Panc1 (cell line): ENCODE data around the gene C9orf43. TPM values are rescaled to one million over a fixed set of nuclear protein-coding genes. Genes with fewer than 3 reads are reported as not detected.

Source experiments
- ATAC-seq: fragments of 200-7000 bp; cut with Tn5 transposase; 2 replicates; pipeline ENCODE4 v1.9.1; 2020; ENCODE audit warnings: mild to moderate bottlenecking, moderate library complexity
- BruUV-seq: library from RNA; stranded (reverse); fragments of 400-500 nt; replicated peaks from 2 replicates; lab custom pipeline; 2021; lab: Mats Ljungman, UMichigan
- CTCF ChIA-PET: fragments of 300-600 bp; sonication (Branson Sonifier 250); formaldehyde crosslinking; loops from one replicate; lab custom pipeline; 2022; ENCODE audit warnings: antibody characterized with exemption; lab: Charles Lee
- POLR2A ChIA-PET: fragments of 300-600 bp; sonication (Branson Sonifier 250); formaldehyde crosslinking; loops from one replicate; lab custom pipeline; 2022; ENCODE audit warnings: antibody characterized with exemption; lab: Charles Lee
- DNase-seq: peaks from one replicate; pipeline ENCODE4 v3.0.0-alpha.2; 2010; ENCODE audit warnings: low read depth, low spot score
- H3K27ac ChIP-seq: 2 replicates; pipeline ENCODE4 v1.5.1; 2011; ENCODE audit warnings: mild to moderate bottlenecking, low read length, inconsistent platforms
- H3K27me3 ChIP-seq: fragments of 200-500 bp; sonication (Bioruptor generic); 2 replicates; pipeline ENCODE4 v1.6.0; 2014; ENCODE audit warnings: low read length, inconsistent platforms; ENCODE audit not compliant: control insufficient read depth, insufficient read depth
- H3K36me3 ChIP-seq: fragments of 200-500 bp; sonication (Bioruptor generic); 2 replicates; pipeline ENCODE4 v1.5.1; 2014; ENCODE audit warnings: inconsistent platforms, mild to moderate bottlenecking, low read length, moderate library complexity; ENCODE audit not compliant: control insufficient read depth, insufficient read depth
- H3K4me1 ChIP-seq: 2 replicates; pipeline ENCODE4 v1.5.1; 2011; ENCODE audit warnings: inconsistent platforms, mild to moderate bottlenecking, low read length, moderate library complexity; ENCODE audit not compliant: control insufficient read depth, insufficient read depth
- H3K4me3 ChIP-seq, 2 experiments: 2 replicates each; pipeline ENCODE4 v1.5.1; 2011 to 2012; ENCODE audit warnings: low read depth in 2 of 2, low read length in 2 of 2, mild to moderate bottlenecking in 2 of 2, inconsistent platforms in 1 of 2, moderate library complexity in 1 of 2
- H3K9me3 ChIP-seq: fragments of 200-500 bp; sonication (Bioruptor generic); 2 replicates; pipeline ENCODE4 v1.5.1; 2014; ENCODE audit warnings: low read depth, mild to moderate bottlenecking, inconsistent platforms, low read length, moderate library complexity; ENCODE audit not compliant: control insufficient read depth, insufficient read depth
- CTCF ChIP-seq: fragments of 450-650 bp; IDR thresholded peaks from 2 replicates; pipeline ENCODE4 v1.5.1; 2017; ENCODE audit warnings: mild to moderate bottlenecking
- POLR2AphosphoS5 ChIP-seq: IDR thresholded peaks from 2 replicates; pipeline ENCODE4 v1.6.1; 2012; ENCODE audit warnings: mild to moderate bottlenecking, low read depth, low read length, moderate library complexity
- SIN3A ChIP-seq: IDR thresholded peaks from 2 replicates; pipeline ENCODE4 v1.6.1; 2012; ENCODE audit warnings: low read depth, mild to moderate bottlenecking, low read length, moderate library complexity, borderline replicate concordance; ENCODE audit not compliant: insufficient read depth
- TCF7L2 ChIP-seq: IDR thresholded peaks from 2 replicates; pipeline ENCODE4 v1.6.1; 2011; ENCODE audit warnings: mild to moderate bottlenecking, low read depth, low read length, inconsistent platforms
- in situ Hi-C: cut with HindIII; loops from 2 replicates; pipeline ENCODE4 v1.10.0; 2016; ENCODE audit warnings: low sequenced_read_pairs, low pct_unique_long_range_greater_than_20kb
- intact Hi-C: fragments of 100-400 bp; cut with micrococcal nuclease; formaldehyde crosslinking; loops from one replicate; pipeline ENCODE4 v1.10.0; 2022; ENCODE audit not compliant: unreplicated experiment
- total RNA-seq: library from RNA; stranded (reverse); gene quantifications from one replicate; pipeline ENCODE4 v1.2.1, GENCODE V29; 2021; ENCODE audit not compliant: unreplicated experiment
- TF ChIP-seq, protein P1 (sequence below), 2 experiments: IDR thresholded peaks; 2 replicates each; pipeline ENCODE4 v1.6.1; 2011 to 2012; ENCODE audit warnings: low read depth in 2 of 2, control low read depth in 1 of 2, low read length in 1 of 2, mild to moderate bottlenecking in 1 of 2, moderate library complexity in 1 of 2; ENCODE audit not compliant: insufficient read depth in 1 of 2

The C9orf43 gene
- total RNA-seq, 1 experiment from 2014 or later: 1.2 TPM

DNA sequence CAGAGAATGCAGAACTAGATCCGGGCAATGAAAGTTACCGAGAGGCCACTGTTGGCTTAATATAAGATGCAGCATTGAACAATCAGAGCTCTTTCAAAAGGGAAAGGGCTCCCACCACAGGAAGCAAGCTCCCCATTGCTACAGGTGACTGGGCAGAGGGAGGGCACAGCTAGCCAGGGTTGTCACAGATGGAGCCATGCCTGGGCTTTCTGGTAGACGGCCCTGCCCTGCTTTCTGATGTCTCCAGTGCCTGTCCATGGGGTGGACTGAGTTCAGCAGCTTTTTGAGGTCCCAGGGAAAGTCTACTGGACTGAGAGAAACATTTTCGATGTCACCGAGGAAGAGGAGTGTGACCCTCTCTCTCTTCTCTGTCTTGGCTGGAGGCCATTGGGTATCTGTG lies 67.1 kb downstream of the C9orf43 start:
- in situ Hi-C loops (no loop called here), intact Hi-C loops (no loop called here)
- no peak for TF ChIP-seq POLR2AphosphoS5
- TF ChIP-seq, protein P1, sequence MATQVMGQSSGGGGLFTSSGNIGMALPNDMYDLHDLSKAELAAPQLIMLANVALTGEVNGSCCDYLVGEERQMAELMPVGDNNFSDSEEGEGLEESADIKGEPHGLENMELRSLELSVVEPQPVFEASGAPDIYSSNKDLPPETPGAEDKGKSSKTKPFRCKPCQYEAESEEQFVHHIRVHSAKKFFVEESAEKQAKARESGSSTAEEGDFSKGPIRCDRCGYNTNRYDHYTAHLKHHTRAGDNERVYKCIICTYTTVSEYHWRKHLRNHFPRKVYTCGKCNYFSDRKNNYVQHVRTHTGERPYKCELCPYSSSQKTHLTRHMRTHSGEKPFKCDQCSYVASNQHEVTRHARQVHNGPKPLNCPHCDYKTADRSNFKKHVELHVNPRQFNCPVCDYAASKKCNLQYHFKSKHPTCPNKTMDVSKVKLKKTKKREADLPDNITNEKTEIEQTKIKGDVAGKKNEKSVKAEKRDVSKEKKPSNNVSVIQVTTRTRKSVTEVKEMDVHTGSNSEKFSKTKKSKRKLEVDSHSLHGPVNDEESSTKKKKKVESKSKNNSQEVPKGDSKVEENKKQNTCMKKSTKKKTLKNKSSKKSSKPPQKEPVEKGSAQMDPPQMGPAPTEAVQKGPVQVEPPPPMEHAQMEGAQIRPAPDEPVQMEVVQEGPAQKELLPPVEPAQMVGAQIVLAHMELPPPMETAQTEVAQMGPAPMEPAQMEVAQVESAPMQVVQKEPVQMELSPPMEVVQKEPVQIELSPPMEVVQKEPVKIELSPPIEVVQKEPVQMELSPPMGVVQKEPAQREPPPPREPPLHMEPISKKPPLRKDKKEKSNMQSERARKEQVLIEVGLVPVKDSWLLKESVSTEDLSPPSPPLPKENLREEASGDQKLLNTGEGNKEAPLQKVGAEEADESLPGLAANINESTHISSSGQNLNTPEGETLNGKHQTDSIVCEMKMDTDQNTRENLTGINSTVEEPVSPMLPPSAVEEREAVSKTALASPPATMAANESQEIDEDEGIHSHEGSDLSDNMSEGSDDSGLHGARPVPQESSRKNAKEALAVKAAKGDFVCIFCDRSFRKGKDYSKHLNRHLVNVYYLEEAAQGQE (IDR thresholded peaks at IDR 0.05; ENCODE audit: insufficient read depth in 1 of 2, low read depth in 2 of 2, low read length in 1 of 2): no peak
- TF ChIP-seq TCF7L2: no peak
- no peak for TF ChIP-seq SIN3A
- TF ChIP-seq CTCF: no peak
- Histone ChIP-seq H3K4me1 (no peaks in the 10 kb centered on the region), H3K9me3 (no peaks in the 10 kb centered on the region), H3K36me3 (no peaks in the 10 kb centered on the region), H3K27me3 (no peaks in the 10 kb centered on the region), H3K27ac (no peak overlapping the region), H3K4me3 (no peak overlapping the region)
- ChIA-PET CTCF (interaction anchor here (0.6 kb wide), 1 partner anchor 342 kb away, joined by 3 read pairs; no protein-coding TSS in a partner anchor), POLR2A (no interaction called here)
- no TSS peak for BruUV-seq
- DNase-seq (no peak), ATAC-seq (no peak)

- intact Hi-C loops: no loop called here
- ATAC-seq (no peak), DNase-seq (no peak)
- in situ Hi-C loops: no loop called here
- H3K27ac ChIP-seq: no peak overlapping the region
- TF ChIP-seq TCF7L2 (no peak), SIN3A (no peak)
- TF ChIP-seq, protein P1 (IDR thresholded peaks at IDR 0.05; ENCODE audit: insufficient read depth in 1 of 2, low read depth in 2 of 2, low read length in 1 of 2): no peak
- no peaks in the 10 kb centered on the region for H3K36me3 ChIP-seq
- CTCF ChIA-PET: no interaction called here
- no peaks in the 10 kb centered on the region for H3K4me1 ChIP-seq
- H3K27me3 ChIP-seq: no peaks in the 10 kb centered on the region
- POLR2A ChIA-PET: no interaction called here
- no peak overlapping the region for H3K4me3 ChIP-seq
- no TSS peak for BruUV-seq
- H3K9me3 ChIP-seq: no peaks in the 10 kb centered on the region
Measured at GRCh38 chr9:113479174-113479621, 68.7 kb downstream of the C9orf43 start.

Other genes with a start within 250 kb of the C9orf43 start
- 17.6 TPM for gene FKBP15, start 189.5 kb upstream of the C9orf43 start, total RNA-seq
- 17.6 TPM for gene SLC31A1, start 189.2 kb upstream of the C9orf43 start, total RNA-seq
- 19.4 TPM for gene CDC26, start 135.2 kb upstream of the C9orf43 start, total RNA-seq
- gene PRPF4, start 135.1 kb upstream of the C9orf43 start, total RNA-seq: 28.9 TPM
- gene RNF183, start 107.4 kb upstream of the C9orf43 start, total RNA-seq: not detected
- gene WDR31, start 70.5 kb upstream of the C9orf43 start, total RNA-seq: 0.80 TPM
- 0.13 TPM for gene BSPRY, start 61.2 kb upstream of the C9orf43 start, total RNA-seq
- 14.5 TPM for gene HDHD3, start 33.8 kb upstream of the C9orf43 start, total RNA-seq
- 8.9 TPM for gene ALAD, start 9.5 kb upstream of the C9orf43 start, total RNA-seq
- gene POLE3, start 72 bp upstream of the C9orf43 start, total RNA-seq: 48.5 TPM
- 15.1 TPM for gene RGS3, start 53.0 kb downstream of the C9orf43 start, total RNA-seq